Heart right ventricle (tissue), 16 donors: ENCODE results near the gene E2F3. TPM values are rescaled to one million over a fixed set of nuclear protein-coding genes. Genes with fewer than 3 reads are reported as not detected.

Experiments
- ATAC-seq, 8 donors: fragments of 200-7000 bp; cut with Tn5 transposase; one replicate each; pipeline ENCODE4 v1.9.1; 2020; ENCODE audit warnings: mild to moderate bottlenecking in 8 of 8, moderate library complexity in 8 of 8, moderate number of reproducible peaks in 1 of 8
- DNase-seq, 2 donors: peaks; one replicate each; pipeline ENCODE4 v3.0.0-alpha.2; 2020
- H3K27ac ChIP-seq, 10 donors: fragments of 200-600 bp; sonication (generic) in 2 of 10; one replicate each; pipeline versions ENCODE4 v1.5.0 to v1.8.0; 2020 to 2022; ENCODE audit warnings: mild to moderate bottlenecking in 3 of 10
- H3K27me3 ChIP-seq, 7 donors: fragments of 200-600 bp; one replicate each; pipeline ENCODE4 v1.8.0; 2021 to 2022; ENCODE audit warnings: mild to moderate bottlenecking in 2 of 7
- H3K36me3 ChIP-seq, 9 donors: fragments of 200-600 bp; sonication (generic) in 1 of 9; one replicate each; pipeline versions ENCODE4 v1.5.0 to v1.8.0; 2020 to 2022; ENCODE audit warnings: mild to moderate bottlenecking in 2 of 9
- H3K4me1 ChIP-seq, 9 donors: fragments of 200-600 bp; sonication (generic) in 1 of 9; one replicate each; pipeline versions ENCODE4 v1.5.0 to v1.8.0; 2020 to 2022; ENCODE audit warnings: mild to moderate bottlenecking in 4 of 9
- H3K4me3 ChIP-seq, 10 donors: fragments of 200-600 bp; sonication (generic) in 2 of 10; one replicate each; pipeline versions ENCODE4 v1.5.0 to v1.8.0; 2020 to 2022; ENCODE audit warnings: mild to moderate bottlenecking in 7 of 10, moderate library complexity in 2 of 10
- H3K9me3 ChIP-seq, 11 donors: fragments of 200-600 bp in 10 of 11; sonication (generic) in 2 of 11; one replicate each; pipeline versions ENCODE4 v1.5.0 to v1.8.0; 2013 to 2022; ENCODE audit warnings: mild to moderate bottlenecking in 2 of 11, control low read depth in 1 of 11, moderate library complexity in 1 of 11
- CTCF ChIP-seq, 9 donors: fragments of 200-600 bp; sonication (generic) in 2 of 9; IDR thresholded peaks; one replicate each; pipeline versions ENCODE4 v1.5.0 to v1.8.0; 2021 to 2022; ENCODE audit warnings: antibody characterized with exemption in 9 of 9, mild to moderate bottlenecking in 5 of 9, moderate library complexity in 1 of 9
- WGBS, 2 donors: extraction: QIAGEN DNeasy Blood & Tissue Kit; methylation state at CpG; one replicate each; pipeline ENCODE4 v1.1.7; 2013; ENCODE audit warnings: inconsistent platforms in 1 of 2; 5-methylcytosine and 5-hydroxymethylcytosine counted together
- intact Hi-C, 10 donors: fragments of 100-400 bp; cut with DNase I; formaldehyde crosslinking; loops; one replicate each; pipeline versions ENCODE4 v1.11.1 to v1.14.2; 2022
- polyA plus RNA-seq, 2 donors: library from polyadenylated mRNA; stranded (reverse); fragments of 200-250 nt; gene quantifications; one replicate each; pipeline ENCODE4 v1.2.3, GENCODE V29; 2013
- total RNA-seq, 10 donors: library from RNA; stranded (reverse); fragmentation: NEBNext Ultra II Directional in 3 of 10; extraction: Animal tissue kit (Norgen Biotek cat#: 25700) in 3 of 10; gene quantifications; one replicate each; pipeline versions ENCODE4 v1.2.1 to v1.2.4, GENCODE V29; 2021 to 2023
- donor health status: Arrhythmogenic right ventricular cardiomyopathy.
- donor health status: ischemic (EF 13 %, LVEDD 7.1; RV severe dilation, severe dysfunction).
- donor health status: healthy with polysubstance abuse.
- donor health status: DM: no; HTN: yes; CAD: no.
- donor health status: DM: no; HTN: no; CAD: no.
- donor health status: ischemic (EF 25% LVEDD 6.9; RV normal size, moderate dysfunction).
- donor health status: ischemic (EF 25% LVEDD 5.7; RV mildly dilated, moderate dysfunction).
- donor health status: healthy.
- donor health status: DM: yes; HTN: yes; CAD: no.
- donor health status: Ischemic cardiomyopathy.
- donor health status: ischemic (EF 35%, LVEDD 5.7; RV mildly dilated, moderate dysfunction).
- donor health status: nonischemic (EF 11% LVEDD 7.7; RV severe dilation, severe dysfunction).
- donor health status: DM: yes; HTN: yes; CAD: no.
- donor health status: PGD.
- donor health status: ischemic (EF 29% LVEDD 5.4; RV normal size, mild dysfunction).
- donor health status: nonischemic (EF 23%, LVEDD 6.1; RV moderate dilation, normal function).

Gene E2F3
- total and polyA plus RNA-seq, 12 donors = 2.5 to 11.9 (median 7.3) TPM

GRCh38 chr6:20375436-20375835, 26.2 kb upstream of the E2F3 start:
- H3K4me1 ChIP-seq = no peaks in the 10 kb centered on the region
- no peaks in the 10 kb centered on the region for H3K36me3 ChIP-seq
- ATAC-seq = no peak
- H3K27me3 ChIP-seq = no peaks in the 10 kb centered on the region
- no peaks in the 10 kb centered on the region for H3K9me3 ChIP-seq
- WGBS, 2 donors = 80 to 86% methylated on average over 3 of the region's 3 CpGs
- H3K4me3 ChIP-seq = no peak overlapping the region
- intact Hi-C loops = no loop called here
- TF ChIP-seq CTCF (IDR thresholded peaks at IDR 0.05) = no peak
- no peak for DNase-seq
- no peak overlapping the region for H3K27ac ChIP-seq

GRCh38 chr6:20377623-20378265, 23.9 kb upstream of the E2F3 start:
- H3K27ac ChIP-seq = no peak overlapping the region
- 45 to 50% methylated on average over 5 of the region's 5 CpGs for WGBS, 2 donors
- ATAC-seq (no peak), DNase-seq (no peak)
- no peaks in the 10 kb centered on the region for H3K36me3 ChIP-seq
- TF ChIP-seq CTCF (IDR thresholded peaks at IDR 0.05) = no peak
- H3K27me3 ChIP-seq = peaks cover 0 to 3% (median 0%) of the 10 kb centered on the region in 7 donors
- H3K4me1 ChIP-seq = no peaks in the 10 kb centered on the region
- H3K4me3 ChIP-seq = no peak overlapping the region
- intact Hi-C loops = no loop called here
- H3K9me3 ChIP-seq = no peaks in the 10 kb centered on the region

- 82 to 84% methylated on average over 1 of the region's 1 CpG for WGBS, 2 donors
- Histone ChIP-seq H3K36me3 (no peaks in the 10 kb centered on the region), H3K4me3 (no peak overlapping the region), H3K27me3 (peaks cover 0 to 3% (median 0%) of the 10 kb centered on the region in 7 donors), H3K27ac (no peak overlapping the region), H3K9me3 (no peaks in the 10 kb centered on the region), H3K4me1 (no peaks in the 10 kb centered on the region)
- no peak for TF ChIP-seq CTCF (IDR thresholded peaks at IDR 0.05)
- ATAC-seq = no peak
- intact Hi-C loops = no loop called here
- DNase-seq = no peak
Measured at GRCh38 chr6:20379231-20379630, 22.4 kb upstream of the E2F3 start.

- no peak for TF ChIP-seq CTCF (IDR thresholded peaks at IDR 0.05)
- H3K9me3 ChIP-seq = no peaks in the 10 kb centered on the region
- no peak for DNase-seq
- no peaks in the 10 kb centered on the region for H3K36me3 ChIP-seq
- H3K27me3 ChIP-seq = no peaks in the 10 kb centered on the region
- H3K27ac ChIP-seq = no peak overlapping the region
- intact Hi-C loops = no loop called here
- no peak overlapping the region for H3K4me3 ChIP-seq
- no peak for ATAC-seq
- no peaks in the 10 kb centered on the region for H3K4me1 ChIP-seq
- WGBS, 2 donors = 82% methylated on average over 1 of the region's 1 CpG
Measured at GRCh38 chr6:20386218-20386617, 15.5 kb upstream of the E2F3 start.
